CD4-positive, alpha-beta T cell treated with Interleukin-6 at 100 ng/mL for 8 hours (primary cell): Measurements from ENCODE around the gene ST14.

Source experiments
- DNase-seq: peaks from one replicate; pipeline ENCODE4 v3.0.0-alpha.2; 2020; ENCODE audit warnings: mixed read lengths, low spot score

ST14 gene

DNA sequence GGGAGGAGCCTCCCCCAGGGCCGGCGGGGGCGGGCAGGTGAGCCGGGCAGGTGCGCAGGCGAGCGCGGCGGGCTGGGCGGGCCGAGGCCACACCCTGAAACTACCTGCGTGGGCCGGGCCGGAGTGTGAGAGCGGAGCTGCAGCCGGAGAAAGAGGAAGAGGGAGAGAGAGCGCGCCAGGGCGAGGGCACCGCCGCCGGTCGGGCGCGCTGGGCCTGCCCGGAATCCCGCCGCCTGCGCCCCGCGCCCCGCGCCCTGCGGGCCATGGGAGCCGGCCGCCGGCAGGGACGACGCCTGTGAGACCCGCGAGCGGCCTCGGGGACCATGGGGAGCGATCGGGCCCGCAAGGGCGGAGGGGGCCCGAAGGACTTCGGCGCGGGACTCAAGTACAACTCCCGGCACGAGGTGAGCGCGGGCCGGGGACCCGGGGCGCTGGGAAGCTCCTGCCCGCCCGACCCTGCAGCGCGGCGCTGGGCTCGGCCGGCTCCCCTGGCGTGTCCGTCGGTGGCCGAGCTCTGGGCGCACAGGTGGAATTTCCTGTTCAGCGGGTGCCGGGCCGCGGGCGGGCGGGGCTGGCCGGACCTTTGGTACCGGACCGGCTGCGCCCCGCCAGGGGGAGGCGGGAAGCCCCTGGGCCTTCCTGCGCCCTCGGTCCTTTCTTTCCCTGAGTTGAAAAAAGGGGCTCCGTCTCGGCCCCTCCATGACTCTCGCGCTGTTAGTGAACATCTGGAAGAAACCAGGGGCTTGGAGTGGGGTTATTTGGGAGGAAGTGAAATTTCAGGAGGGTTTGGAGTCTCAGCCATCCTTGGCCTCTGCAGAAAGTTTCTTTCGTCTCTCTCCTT, at the start of gene ST14:
TSS of gene ST14 (plus strand) at position 126 of the 841 bp plus-strand sequence. CDS start at position 324, 198 bp downstream.
- no peak for DNase-seq

DNA sequence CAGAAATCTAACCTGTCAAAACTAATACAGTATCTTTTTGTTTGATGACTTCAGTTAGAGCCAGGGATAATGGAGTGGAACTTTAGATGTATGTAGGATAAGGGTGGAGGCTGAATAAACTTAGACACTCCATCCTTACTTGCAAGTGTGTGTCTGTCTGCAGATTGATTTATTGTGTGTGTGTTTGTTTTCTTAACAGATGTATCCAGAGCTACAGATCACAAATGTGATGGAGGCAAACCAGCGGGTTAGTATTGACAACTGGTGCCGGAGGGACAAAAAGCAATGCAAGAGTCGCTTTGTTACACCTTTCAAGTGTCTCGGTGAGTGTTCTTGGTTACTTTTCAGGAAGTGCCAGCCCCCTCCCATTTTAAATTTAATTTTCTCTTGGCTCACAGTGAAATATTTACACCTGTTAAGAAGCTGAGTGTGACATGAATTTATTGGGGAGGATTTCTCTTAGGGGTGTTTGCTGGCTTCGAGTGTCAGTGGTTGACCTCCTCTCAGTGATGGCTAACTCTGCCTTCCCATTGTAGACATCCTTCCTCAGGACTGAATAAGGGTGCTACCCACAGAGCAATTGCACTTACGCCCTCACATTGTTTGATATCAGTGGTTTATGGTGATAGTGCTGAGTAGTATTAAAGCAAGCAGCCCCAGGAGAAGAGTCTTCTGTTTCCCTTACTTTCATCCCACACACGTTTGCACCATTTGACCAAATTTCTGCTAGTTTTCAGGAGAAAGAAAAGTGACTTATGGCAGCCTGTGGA, 49.1 kb upstream of the ST14 start:
- DNase-seq, result no peak

DNA sequence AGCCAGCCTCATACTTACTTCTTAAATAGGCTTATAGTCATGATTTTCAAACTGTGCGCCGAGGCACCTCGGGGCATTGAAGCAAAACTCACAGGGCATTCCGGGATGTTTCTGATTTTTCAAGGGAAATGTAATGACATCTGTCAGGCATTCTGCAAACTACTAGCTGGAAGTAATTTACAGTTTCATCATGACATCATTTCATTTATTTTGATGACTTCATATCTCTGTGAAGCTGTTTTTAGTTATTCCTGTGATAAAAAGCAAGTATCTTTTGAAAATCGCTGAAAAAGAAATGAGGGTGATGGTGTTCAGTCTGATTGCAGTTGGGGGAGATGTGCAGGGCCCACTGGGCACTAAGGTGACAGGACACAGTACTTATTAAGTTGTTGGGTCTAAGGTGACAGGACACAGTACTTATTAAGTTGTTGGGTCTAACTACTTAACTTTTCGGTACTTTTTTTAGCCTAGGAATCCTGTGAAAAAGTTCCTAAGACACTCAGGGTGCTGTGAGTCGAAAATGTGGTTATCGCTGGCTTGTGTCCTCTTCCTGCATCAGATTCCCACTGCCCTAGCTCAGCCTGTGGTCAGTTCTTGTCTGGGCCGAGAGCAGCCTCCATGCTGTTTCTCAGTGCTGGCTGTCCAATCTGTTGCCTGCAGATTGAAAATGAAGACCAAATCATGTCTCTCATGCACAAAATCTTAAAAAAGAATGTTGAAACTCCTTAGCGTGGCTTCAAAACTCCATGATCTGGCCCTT, 47.3 kb upstream of the ST14 start:
- no peak for DNase-seq

DNA sequence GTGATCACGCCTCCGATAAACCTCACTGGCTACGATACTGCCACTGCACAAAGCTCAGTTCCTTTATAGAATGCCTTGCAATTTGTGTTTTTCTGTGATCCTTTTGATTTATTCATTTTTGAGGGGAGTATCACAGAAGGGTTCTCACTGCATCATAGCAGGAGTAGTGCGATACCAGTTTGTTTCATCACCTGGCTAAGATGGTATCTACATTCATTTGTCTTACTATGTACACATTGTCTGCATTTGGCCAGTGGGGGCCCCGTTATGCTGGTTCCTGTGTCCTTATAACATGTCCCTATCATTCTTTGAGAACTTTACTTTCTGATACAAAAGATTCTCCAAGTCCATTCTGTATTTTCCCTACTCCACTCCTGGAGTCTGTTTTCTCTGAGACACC, 45.3 kb upstream of the ST14 start:
- DNase-seq, result no peak

DNA sequence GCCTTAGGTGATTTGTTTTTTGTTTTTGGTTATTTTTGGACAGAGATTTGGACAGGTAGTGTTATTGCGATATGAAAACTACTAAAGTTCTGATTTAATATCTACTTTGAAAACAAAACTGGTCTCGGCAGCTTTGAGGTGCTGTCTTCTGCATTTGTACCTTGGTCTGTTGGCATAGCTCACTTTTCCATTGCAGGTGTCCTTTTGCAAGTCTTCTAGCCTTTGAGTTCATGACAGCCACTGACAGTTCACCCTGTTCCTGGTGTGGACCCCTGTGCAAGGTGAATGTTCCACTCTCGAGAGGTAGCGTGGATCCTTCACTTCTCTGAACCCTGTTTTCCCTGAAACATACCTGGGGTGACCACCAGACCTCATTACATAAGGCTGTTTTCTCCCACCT, 44.9 kb upstream of the ST14 start:
- DNase-seq, result no peak

DNA sequence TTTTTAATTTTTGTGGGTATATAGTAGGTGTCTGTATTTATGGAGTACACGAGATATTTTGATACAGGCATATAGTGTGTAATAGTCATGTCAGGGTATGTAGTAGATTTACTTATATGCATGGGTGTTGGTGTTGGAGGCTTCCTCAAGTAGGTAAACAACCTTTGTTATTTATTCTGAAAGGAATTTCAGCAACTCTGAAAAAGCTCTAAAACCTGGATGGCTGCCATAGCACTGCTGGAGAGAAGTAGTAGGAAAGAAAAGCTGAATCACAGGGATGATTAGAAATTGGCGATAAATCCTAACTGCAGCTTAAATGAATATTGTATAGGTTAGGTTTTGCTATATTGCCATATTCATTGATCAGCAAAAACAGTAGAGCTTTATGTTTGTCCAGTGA, 44.4 kb upstream of the ST14 start:
- no peak for DNase-seq

DNA sequence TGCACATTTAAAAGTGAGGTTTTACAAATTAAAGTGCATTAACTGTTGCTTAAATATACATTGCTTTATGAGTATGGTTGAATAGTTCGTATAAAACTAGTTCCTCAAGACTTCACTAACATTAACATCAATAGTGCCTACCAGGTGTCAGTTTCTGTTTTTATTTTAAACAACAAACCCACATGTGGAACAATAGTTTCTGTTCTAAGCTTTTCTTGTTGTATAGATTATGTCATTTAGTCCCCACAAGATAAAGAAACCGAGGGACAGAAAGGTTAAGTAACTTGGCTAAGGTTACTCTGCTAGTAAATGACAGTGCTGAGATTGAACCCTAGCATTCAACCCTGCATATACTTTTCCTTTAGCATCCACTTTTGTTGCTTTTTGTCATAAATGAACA, 41.4 kb upstream of the ST14 start:
- DNase-seq, result no peak

DNA sequence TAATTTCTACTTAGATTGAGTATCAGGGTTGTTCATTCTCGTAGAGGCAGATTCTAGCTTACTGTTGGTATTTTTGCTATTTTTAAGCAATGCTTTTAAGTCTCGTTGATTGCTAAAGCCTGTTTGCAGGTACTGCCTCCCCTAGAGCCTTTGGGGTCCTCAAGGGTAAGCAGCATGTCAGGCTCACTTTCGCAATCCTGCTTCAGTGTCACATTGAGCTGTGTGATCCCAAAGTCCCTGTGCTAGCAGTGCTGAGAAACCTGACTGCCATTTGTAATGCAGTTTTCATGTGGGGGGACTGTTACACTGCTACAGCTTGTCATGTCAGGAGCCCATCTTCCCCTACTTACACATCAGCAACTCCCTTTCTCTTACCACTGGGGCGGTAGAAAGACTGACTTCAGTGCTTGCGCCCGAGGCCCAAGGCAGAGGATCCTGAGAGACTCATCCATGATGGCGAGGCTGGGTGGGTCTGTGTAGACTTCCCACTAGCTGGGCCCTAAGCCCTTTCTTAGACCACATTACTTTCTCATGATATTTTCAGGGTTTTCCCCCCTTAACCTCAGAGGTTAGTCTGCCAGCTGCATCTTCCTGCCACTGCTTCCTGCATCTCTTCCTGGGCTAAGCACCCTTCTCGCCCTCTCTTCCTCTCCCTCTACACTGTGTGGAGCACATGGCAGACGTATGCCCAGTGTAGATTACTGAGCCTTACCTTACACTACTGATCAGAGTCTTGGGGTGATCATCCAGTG, 40.8 kb upstream of the ST14 start:
- DNase-seq, result peak; percentile 24

DNA sequence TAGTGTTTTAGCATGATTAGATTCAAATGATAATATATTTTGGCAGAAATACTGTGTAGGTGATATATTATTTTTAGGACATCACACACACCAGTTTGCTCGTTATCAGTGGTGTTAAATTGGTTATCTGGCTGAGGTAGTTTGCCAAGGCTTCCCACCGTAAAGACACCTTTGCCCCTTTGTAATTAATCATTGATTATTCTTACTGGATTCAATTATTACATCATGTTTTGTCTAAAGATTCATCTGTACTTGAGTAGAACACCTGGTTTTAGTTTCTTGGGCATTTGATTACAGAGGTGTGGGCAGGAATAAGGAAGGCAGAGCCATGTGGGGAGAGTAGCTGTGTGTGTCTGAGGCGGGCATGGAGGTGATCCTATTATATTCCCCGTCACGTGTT, 39.5 kb upstream of the ST14 start:
- no peak for DNase-seq

DNA sequence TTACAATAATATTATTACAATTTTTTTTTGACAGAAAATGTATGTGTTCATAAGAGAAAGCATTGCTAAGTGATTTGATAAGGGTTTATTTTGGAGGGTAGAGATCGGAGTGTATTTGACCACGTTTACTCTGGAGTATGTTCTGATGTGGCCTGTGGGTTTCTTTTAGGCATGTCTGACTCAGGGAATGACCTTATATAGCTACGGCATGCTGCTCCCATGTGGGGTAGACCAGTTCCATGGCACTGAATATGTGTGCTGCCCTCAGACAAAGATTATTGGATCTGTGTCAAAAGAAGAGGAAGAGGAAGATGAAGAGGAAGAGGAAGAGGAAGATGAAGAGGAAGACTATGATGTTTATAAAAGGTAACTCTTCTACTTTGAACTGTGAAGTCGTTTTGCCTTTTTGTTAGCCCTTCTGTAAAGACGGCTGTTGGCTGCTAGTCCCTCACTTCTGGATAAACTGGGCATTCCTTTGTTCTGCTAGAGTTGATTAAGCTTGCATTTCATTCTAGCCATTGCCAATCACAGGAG, 38.1 kb upstream of the ST14 start:
- no peak for DNase-seq

DNA sequence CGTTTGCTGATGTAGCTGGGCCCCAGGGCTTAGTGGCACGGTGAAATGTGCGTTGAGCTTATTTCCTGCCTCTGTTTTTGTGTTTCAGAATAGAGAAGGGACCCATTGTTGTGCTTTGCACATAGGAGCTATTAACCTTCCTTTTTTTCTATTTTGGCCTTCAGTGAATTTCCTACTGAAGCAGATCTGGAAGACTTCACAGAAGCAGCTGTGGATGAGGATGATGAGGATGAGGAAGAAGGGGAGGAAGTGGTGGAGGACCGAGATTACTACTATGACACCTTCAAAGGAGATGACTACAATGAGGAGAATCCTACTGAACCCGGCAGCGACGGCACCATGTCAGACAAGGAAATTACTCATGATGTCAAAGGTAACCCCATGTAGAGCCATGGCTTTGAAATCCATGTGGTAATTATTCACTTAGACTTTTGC, 37.4 kb upstream of the ST14 start:
- no peak for DNase-seq

DNA sequence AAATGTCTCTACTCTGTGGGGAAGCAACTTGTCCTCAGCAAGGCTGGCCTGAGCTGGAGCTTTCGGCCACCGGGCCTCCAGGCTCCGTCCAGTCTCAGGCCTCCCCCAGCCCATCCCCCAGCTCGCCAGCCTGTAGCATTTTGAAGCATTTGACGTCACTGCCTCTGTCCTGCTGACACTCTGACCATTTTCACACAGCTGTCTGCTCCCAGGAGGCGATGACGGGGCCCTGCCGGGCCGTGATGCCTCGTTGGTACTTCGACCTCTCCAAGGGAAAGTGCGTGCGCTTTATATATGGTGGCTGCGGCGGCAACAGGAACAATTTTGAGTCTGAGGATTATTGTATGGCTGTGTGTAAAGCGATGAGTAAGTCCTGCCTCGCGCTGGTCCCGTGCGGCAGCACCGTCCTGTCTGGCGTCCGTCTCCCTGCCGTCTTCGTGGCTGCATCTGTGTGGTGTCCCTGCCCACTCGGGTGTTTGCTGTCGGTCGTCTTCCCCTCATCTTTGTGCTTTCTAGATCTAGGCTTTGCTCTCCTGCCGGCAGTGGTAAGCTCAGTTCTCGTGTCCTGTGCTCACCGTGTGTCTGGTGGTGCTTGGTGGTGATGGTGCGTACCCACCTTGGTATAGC, 36.1 kb upstream of the ST14 start:
- no peak for DNase-seq

DNA sequence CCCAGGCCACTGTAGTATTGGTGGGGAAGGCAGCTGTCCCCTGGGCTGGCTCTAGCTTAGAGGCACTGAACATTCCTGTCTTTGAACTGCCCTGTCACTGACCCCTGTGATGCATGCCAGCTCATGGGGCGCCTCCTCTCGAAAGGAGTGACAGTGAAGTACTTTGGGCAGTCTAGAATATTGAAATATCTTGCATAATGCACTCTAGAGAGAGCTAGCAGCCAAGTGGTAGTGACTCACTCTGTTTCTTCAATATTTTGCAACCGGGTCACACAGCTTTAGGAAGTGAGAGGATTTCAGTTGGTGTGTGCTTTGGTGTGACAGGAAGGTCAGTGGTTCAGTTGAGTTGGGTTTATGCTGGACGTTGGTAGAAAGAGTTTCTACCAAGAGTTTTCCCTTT, 35.5 kb upstream of the ST14 start:
- DNase-seq, result no peak

DNA sequence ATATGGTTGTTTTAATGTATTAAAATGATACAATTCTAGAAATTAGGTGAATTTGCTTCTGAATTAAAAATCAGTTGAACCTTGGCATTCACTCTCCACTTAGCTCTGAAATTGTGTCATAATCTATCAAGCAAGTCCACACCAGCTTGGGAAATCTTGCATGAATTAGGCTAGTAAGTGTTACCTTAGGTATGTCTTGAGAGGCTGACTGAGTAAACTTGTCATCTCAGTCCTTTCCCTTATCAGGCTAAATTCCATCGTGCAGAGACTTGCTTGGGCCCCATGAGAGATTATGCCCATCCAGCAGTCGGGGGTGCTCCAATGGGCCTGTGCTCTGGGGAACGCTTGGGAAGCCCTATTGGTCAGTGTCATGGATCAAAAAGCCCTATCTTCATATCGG, 33.9 kb upstream of the ST14 start:
- DNase-seq, result no peak

DNA sequence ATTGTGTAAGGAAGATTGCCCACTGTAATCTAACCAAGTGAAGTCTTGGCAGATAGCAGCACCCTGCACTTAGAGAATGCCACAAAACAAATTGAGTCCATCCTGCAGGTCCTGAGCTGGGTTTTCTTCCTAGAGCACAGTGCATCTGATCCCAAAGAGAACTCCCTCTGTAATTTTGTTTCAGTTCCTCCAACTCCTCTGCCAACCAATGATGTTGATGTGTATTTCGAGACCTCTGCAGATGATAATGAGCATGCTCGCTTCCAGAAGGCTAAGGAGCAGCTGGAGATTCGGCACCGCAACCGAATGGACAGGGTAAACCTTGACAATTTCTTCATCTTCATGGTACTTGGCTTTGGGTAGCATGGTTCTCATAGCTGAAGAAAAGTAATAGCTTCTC, 33.1 kb upstream of the ST14 start:
- no peak for DNase-seq

DNA sequence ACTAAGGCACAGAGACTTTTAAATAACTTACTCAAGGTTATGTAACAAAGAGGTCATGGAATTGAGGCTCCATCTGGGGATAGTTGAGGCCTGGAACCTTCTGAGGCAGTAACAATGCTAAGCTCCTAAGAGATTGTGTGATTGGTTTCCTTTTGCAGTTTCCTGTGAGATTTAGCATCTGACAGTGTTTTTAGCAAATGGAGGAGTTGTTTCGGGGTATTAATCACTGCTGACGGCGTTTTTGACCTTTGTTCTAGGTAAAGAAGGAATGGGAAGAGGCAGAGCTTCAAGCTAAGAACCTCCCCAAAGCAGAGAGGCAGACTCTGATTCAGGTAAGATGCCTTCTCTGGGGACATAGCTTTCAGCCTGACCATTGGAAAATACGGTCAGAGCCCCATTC, 32.1 kb upstream of the ST14 start:
- no peak for DNase-seq

DNA sequence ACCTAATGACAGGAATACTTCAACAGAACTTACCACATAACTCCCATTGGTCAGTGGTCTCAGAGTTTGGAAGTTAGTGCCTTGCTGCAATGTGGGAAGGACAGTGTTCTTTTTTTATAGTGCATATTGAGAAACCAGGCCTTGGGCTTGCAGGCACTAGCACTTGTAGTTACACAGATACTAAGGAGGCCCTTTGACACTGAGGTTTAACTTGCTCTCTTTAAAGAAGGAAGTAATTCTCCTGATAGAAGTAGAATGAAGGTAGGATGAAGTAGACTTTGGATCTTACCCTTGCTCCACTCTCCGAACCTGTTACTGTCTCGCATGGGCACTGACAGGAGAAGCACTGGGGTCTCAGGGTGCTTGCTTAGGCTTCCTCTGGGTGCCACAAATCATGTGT, 31.0 kb upstream of the ST14 start:
- DNase-seq, result no peak

DNA sequence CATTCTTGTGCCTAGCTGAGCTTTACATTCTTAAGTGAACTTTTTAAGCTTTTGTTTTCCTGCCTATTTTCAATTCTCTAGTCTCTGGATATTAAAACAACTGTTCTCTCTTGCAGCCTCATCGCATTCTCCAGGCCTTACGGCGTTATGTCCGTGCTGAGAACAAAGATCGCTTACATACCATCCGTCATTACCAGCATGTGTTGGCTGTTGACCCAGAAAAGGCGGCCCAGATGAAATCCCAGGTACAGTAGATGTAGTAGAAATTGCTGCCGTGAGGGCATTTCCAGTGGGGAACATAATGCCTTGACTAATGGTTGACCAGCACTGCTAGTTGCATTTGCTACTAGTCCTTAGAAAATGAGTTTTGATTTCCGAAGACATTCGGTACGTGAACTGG, 29.7 kb upstream of the ST14 start:
- no peak for DNase-seq

DNA sequence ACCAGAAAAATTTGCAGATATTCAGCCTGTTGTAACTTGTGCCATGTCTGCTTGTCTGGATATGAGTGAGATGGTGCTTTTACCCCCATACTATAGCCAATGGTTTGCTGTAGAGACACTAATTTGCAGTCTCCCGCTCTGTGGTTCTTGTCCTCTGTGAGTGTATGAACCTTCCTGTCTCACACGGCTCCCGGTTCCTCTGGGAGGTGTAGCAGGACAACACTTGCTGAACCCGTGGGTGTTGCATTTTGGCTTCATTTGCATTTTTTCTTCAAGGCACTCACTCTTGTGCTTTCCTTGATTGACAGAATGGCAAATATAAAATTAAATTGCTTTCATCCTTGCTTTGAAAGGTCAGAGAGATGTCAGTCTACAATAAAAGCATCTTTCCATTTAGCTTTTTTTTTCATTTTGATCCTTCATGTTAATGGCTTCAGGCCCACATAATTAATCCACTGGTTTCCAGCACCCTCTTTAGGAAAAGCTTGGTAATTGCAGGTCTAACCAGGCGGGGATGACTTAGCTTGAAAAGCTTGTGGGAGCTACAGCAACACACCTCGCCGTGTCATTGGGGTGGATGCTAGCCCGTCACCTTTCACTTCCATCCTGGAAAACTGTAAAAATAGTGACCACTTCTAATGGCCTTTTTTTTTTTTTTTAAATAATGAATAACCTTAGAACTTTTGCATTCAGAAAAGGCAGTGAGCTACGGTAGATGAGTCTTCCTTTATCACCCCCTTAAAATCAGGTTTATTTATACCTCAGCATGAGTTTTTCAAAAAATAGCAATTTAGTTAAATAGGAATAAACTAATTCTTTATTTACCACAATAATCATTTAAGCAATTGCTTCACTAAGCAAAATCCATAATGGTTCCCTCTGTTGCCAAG, 27.4 kb upstream of the ST14 start:
- DNase-seq, result peak; percentile 71

DNA sequence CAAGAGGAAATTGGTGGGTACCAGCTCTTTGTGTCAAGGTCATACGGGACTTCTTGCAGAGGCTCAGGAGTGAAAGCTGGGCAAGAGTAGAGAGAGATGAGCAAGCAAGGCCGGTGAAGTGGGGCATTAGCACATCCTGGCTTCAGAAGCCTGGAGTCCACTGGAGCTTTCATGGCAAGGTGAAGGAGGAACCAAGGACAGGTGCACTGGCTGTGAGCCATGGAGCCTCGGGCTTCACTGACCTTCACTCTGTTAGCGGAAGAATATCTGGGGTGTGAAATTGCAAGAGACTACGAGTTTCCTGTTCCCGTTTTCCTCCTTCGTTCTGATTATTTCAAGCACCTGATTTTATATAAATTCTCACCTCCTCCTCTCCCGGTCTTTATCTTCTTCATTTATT, 25.9 kb upstream of the ST14 start:
- DNase-seq, result no peak
